ENCODE results near the gene NOL12.

DNA sequence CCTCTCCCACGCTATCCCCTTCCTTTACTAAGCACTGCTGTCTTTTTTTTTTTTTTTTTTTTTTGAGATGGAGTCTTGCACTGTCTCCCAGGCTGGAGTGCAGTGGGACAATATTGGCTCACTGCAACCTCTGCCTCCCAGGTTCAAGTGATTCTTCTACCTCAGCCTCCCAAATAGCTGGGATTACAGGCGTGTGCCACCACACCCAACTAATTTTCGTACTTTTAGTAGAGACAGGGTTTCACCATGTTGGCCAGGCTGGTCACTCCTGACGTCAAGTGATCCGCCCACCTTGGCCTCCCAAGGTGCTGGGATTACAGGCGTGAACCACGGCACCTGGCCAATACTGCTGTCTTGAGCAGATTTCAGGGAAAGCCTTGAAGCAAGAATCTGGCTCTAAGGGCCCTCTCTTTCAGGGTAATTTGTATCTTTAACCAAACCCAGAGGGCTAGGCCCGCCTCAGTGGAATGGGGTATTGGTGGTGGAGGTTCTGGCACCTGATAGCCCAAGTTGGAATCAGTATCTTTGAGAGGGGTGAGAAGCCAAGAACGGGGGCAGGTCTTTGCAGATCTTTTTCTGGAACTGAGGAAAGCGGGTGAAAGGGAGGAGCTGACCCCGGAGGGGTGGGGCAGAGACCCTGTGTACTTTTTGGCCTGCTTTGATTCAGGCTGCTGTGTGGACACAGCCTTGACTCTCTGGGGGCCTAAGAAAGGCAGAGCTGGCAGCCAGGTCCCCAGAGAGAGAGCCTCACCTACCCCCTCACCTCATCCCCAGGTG lies 47.7 kb downstream of the NOL12 start:
- TF ChIP-seq, protein P1, sequence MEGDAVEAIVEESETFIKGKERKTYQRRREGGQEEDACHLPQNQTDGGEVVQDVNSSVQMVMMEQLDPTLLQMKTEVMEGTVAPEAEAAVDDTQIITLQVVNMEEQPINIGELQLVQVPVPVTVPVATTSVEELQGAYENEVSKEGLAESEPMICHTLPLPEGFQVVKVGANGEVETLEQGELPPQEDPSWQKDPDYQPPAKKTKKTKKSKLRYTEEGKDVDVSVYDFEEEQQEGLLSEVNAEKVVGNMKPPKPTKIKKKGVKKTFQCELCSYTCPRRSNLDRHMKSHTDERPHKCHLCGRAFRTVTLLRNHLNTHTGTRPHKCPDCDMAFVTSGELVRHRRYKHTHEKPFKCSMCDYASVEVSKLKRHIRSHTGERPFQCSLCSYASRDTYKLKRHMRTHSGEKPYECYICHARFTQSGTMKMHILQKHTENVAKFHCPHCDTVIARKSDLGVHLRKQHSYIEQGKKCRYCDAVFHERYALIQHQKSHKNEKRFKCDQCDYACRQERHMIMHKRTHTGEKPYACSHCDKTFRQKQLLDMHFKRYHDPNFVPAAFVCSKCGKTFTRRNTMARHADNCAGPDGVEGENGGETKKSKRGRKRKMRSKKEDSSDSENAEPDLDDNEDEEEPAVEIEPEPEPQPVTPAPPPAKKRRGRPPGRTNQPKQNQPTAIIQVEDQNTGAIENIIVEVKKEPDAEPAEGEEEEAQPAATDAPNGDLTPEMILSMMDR (IDR thresholded peaks at IDR 0.05 in 2 of 3, conservative IDR thresholded peaks at IDR 0.05 in 1 of 3; ENCODE audit: borderline replicate concordance in 1 of 3, insufficient read depth in 1 of 3, low read depth in 2 of 3, low read length in 2 of 3) = no peak
- TF ChIP-seq CBX3 (IDR thresholded peaks at IDR 0.05; ENCODE audit: low read depth) (no peak), POLR2A (IDR thresholded peaks at IDR 0.05; ENCODE audit: borderline replicate concordance, extremely low read depth, insufficient read depth, insufficient read length) (no peak), EZH2 (IDR thresholded peaks at IDR 0.05) (no peak)

Measured in HCT116 (cell line).